ENCODE results near the gene DYRK4. TPM values are rescaled to one million over a fixed set of nuclear protein-coding genes. Genes with fewer than 3 reads are reported as not detected.
A peak's percentile ranks its signal among the peaks of the same experiment; 100 is the strongest.

DYRK4 gene
- total RNA-seq, 2 donors from 2014 or later, result 51.2 to 55.6 TPM

GRCh38 chr12:4653691-4654090 is 91.7 kb downstream of the DYRK4 start:
- peaks cover 5 to 12% of the 10 kb centered on the region in 2 donors for H3K36me3 Mint-ChIP-seq (ENCODE audit: insufficient read depth in 2 of 2)
- no peaks in the 10 kb centered on the region for H3K9me3 Mint-ChIP-seq
- H3K27ac Mint-ChIP-seq, result peak overlapping the region; percentile 82
- ATAC-seq (replicated peaks in 1 of 2), result no peak
- peaks cover 28% of the 10 kb centered on the region for H3K4me1 Mint-ChIP-seq (ENCODE audit: low read depth)
- H3K27me3 Mint-ChIP-seq (ENCODE audit: low read depth), result no peaks in the 10 kb centered on the region
- no peak overlapping the region for H3K4me3 Mint-ChIP-seq
- no peak for DNase-seq

Other genes with a start within 250 kb of the DYRK4 start
- gene TIGAR, start 241.0 kb upstream of the DYRK4 start, total RNA-seq, result 10 to 100 TPM; 16.1 to 22.5 TPM
- gene FGF23, start 182.5 kb upstream of the DYRK4 start, total RNA-seq, result not detected
- gene FGF6, start 116.4 kb upstream of the DYRK4 start, total RNA-seq, result not detected
- gene RAD51AP1, start 23.3 kb upstream of the DYRK4 start, total RNA-seq, result 10 to 100 TPM; 48.9 to 57.9 TPM
- 1 to 10 TPM; 5.4 to 7.7 TPM for gene AKAP3, start 86.8 kb downstream of the DYRK4 start, total RNA-seq
- gene NDUFA9, start 86.9 kb downstream of the DYRK4 start, total RNA-seq, result 100 to 1,000 TPM; 107 to 119 TPM
- 1 to 10 TPM; 1.5 to 1.7 TPM for gene GALNT8, start 158.2 kb downstream of the DYRK4 start, total RNA-seq